SK-N-SH treated with all-trans-retinoic acid at 6 μM for 48 hours (cell line): ENCODE data around the gene ANKRD33B.

Source experiments
- ATAC-seq: fragments of 200-7000 bp; cut with Tn5 transposase; 3 replicates; pipeline ENCODE4 v1.9.1; 2020; ENCODE audit warnings: mild to moderate bottlenecking, moderate library complexity
- BACH2 ChIP-seq: fragments of 250-450 bp; sonication (Bioruptor Pico); IDR thresholded peaks from 2 replicates; pipeline ENCODE4 v1.9.0; 2021; ENCODE audit warnings: mild to moderate bottlenecking, borderline replicate concordance
- CSDC2 ChIP-seq: fragments of 250-450 bp; sonication (Bioruptor Pico); IDR thresholded peaks from 2 replicates; pipeline ENCODE4 v1.5.0; 2020; ENCODE audit warnings: mild to moderate bottlenecking, moderate library complexity
- ESRRG ChIP-seq: fragments of 250-450 bp; sonication (Bioruptor Pico); IDR thresholded peaks from 2 replicates; pipeline ENCODE4 v1.6.1; 2021; ENCODE audit warnings: mild to moderate bottlenecking
- GLIS3 ChIP-seq: fragments of 250-450 bp; sonication (Bioruptor Pico); IDR thresholded peaks from 2 replicates; pipeline ENCODE4 v1.5.0; 2020; ENCODE audit warnings: mild to moderate bottlenecking, moderate library complexity
- ISL1 ChIP-seq: fragments of 250-450 bp; sonication (Bioruptor Pico); IDR thresholded peaks from 2 replicates; pipeline ENCODE4 v2.1.2; 2022; ENCODE audit warnings: mild to moderate bottlenecking, moderate library complexity
- OSR1 ChIP-seq: fragments of 250-450 bp; sonication (Bioruptor Pico); IDR thresholded peaks from 2 replicates; pipeline ENCODE4 v1.8.0; 2022; ENCODE audit warnings: moderate library complexity, mild to moderate bottlenecking, inconsistent platforms
- PPARA ChIP-seq: fragments of 250-450 bp; sonication (Bioruptor Pico); IDR thresholded peaks from 2 replicates; pipeline ENCODE4 v1.5.0; 2020; ENCODE audit warnings: mild to moderate bottlenecking, borderline replicate concordance
- RARB ChIP-seq: fragments of 250-450 bp; sonication (Bioruptor Pico); IDR thresholded peaks from 2 replicates; pipeline ENCODE4 v1.8.0; 2021; ENCODE audit warnings: mild to moderate bottlenecking, moderate library complexity
- SNAI2 ChIP-seq: fragments of 250-450 bp; sonication (Bioruptor Pico); IDR thresholded peaks from 2 replicates; pipeline ENCODE4 v1.5.0; 2020; ENCODE audit warnings: mild to moderate bottlenecking, moderate library complexity
- TCF4 ChIP-seq: fragments of 250-450 bp; sonication (Bioruptor Pico); IDR thresholded peaks from 2 replicates; pipeline ENCODE4 v1.8.0; 2021; ENCODE audit warnings: mild to moderate bottlenecking, moderate library complexity, borderline replicate concordance
- TOX ChIP-seq: fragments of 250-450 bp; sonication (Bioruptor Pico); IDR thresholded peaks from 2 replicates; pipeline ENCODE4 v1.8.0; 2021; ENCODE audit warnings: mild to moderate bottlenecking, moderate library complexity, borderline replicate concordance
- ZC3H10 ChIP-seq: fragments of 250-450 bp; sonication (Bioruptor Pico); IDR thresholded peaks from 2 replicates; pipeline ENCODE4 v1.5.1; 2021; ENCODE audit warnings: mild to moderate bottlenecking, moderate library complexity
- ZFP3 ChIP-seq: fragments of 250-450 bp; sonication (Bioruptor Pico); IDR thresholded peaks from 2 replicates; pipeline ENCODE4 v1.5.0; 2020; ENCODE audit warnings: mild to moderate bottlenecking, moderate library complexity
- ZFP30 ChIP-seq: fragments of 450-650 bp; formaldehyde crosslinking; IDR thresholded peaks from 2 replicates; pipeline ENCODE4 v1.5.0; 2022; ENCODE audit warnings: mild to moderate bottlenecking, moderate library complexity
- ZNF565 ChIP-seq: fragments of 450-650 bp; formaldehyde crosslinking; conservative IDR thresholded peaks from 2 replicates; pipeline ENCODE4 v1.5.0; 2020; ENCODE audit warnings: low read depth, mild to moderate bottlenecking, moderate library complexity
- ZNF70 ChIP-seq: fragments of 450-650 bp; formaldehyde crosslinking; IDR thresholded peaks from 2 replicates; pipeline ENCODE4 v1.5.0; 2020; ENCODE audit warnings: mild to moderate bottlenecking, moderate library complexity
- ZNF8 ChIP-seq: fragments of 450-650 bp; formaldehyde crosslinking; IDR thresholded peaks from 2 replicates; pipeline ENCODE4 v1.5.0; 2020; ENCODE audit warnings: mild to moderate bottlenecking, moderate library complexity
- TF ChIP-seq, protein P1 (sequence below): fragments of 250-450 bp; sonication (Bioruptor Pico); IDR thresholded peaks from 2 replicates; pipeline ENCODE4 v1.8.0; 2020; ENCODE audit warnings: mild to moderate bottlenecking, moderate library complexity, borderline replicate concordance
- TF ChIP-seq, protein P2 (sequence below): fragments of 250-450 bp; sonication (Bioruptor Pico); IDR thresholded peaks from 2 replicates; pipeline ENCODE4 v1.5.0; 2020; ENCODE audit warnings: mild to moderate bottlenecking, moderate library complexity
- TF ChIP-seq, protein P3 (sequence below): fragments of 250-450 bp; sonication (Bioruptor Pico); IDR thresholded peaks from 2 replicates; pipeline ENCODE4 v1.8.0; 2021; ENCODE audit warnings: low read depth, mild to moderate bottlenecking, moderate library complexity, borderline replicate concordance
- TF ChIP-seq, protein P4 (sequence below): fragments of 250-450 bp; sonication (Bioruptor Pico); IDR thresholded peaks from 2 replicates; pipeline ENCODE4 v1.5.1; 2020; ENCODE audit warnings: low read depth, mild to moderate bottlenecking, moderate library complexity

ANKRD33B gene

DNA sequence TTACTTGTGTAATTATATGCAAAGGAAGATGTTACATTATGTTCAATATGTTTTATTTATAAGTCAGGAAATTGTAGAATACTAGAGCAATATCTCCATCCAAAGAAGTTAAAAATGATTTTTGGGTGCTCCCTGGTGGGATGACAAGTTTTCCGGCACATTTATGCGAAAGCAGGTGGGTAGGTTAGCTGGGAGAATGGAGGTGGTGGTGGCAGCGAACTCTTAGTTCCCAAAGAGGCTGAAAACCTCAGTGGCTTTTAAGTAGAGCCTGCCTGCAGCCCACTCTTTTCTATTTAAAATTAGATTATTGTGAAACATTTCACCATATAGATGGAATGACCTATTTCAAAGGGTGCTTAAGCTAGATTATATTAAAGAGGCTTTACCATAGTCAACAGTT, 51.8 kb downstream of the ANKRD33B start:
- TF ChIP-seq RARB (CRISPR knock-in tag) (no peak), ZNF8 (CRISPR knock-in tag) (no peak), GLIS3 (CRISPR knock-in tag) (no peak), ZFP3 (CRISPR knock-in tag) (no peak), ESRRG (CRISPR knock-in tag) (no peak)
- TF ChIP-seq, protein P1, sequence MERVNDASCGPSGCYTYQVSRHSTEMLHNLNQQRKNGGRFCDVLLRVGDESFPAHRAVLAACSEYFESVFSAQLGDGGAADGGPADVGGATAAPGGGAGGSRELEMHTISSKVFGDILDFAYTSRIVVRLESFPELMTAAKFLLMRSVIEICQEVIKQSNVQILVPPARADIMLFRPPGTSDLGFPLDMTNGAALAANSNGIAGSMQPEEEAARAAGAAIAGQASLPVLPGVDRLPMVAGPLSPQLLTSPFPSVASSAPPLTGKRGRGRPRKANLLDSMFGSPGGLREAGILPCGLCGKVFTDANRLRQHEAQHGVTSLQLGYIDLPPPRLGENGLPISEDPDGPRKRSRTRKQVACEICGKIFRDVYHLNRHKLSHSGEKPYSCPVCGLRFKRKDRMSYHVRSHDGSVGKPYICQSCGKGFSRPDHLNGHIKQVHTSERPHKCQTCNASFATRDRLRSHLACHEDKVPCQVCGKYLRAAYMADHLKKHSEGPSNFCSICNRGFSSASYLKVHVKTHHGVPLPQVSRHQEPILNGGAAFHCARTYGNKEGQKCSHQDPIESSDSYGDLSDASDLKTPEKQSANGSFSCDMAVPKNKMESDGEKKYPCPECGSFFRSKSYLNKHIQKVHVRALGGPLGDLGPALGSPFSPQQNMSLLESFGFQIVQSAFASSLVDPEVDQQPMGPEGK (CRISPR knock-in tag): no peak
- TF ChIP-seq, protein P2, sequence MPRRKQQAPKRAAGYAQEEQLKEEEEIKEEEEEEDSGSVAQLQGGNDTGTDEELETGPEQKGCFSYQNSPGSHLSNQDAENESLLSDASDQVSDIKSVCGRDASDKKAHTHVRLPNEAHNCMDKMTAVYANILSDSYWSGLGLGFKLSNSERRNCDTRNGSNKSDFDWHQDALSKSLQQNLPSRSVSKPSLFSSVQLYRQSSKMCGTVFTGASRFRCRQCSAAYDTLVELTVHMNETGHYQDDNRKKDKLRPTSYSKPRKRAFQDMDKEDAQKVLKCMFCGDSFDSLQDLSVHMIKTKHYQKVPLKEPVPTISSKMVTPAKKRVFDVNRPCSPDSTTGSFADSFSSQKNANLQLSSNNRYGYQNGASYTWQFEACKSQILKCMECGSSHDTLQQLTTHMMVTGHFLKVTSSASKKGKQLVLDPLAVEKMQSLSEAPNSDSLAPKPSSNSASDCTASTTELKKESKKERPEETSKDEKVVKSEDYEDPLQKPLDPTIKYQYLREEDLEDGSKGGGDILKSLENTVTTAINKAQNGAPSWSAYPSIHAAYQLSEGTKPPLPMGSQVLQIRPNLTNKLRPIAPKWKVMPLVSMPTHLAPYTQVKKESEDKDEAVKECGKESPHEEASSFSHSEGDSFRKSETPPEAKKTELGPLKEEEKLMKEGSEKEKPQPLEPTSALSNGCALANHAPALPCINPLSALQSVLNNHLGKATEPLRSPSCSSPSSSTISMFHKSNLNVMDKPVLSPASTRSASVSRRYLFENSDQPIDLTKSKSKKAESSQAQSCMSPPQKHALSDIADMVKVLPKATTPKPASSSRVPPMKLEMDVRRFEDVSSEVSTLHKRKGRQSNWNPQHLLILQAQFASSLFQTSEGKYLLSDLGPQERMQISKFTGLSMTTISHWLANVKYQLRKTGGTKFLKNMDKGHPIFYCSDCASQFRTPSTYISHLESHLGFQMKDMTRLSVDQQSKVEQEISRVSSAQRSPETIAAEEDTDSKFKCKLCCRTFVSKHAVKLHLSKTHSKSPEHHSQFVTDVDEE: no peak
- ATAC-seq: no peak

DNA sequence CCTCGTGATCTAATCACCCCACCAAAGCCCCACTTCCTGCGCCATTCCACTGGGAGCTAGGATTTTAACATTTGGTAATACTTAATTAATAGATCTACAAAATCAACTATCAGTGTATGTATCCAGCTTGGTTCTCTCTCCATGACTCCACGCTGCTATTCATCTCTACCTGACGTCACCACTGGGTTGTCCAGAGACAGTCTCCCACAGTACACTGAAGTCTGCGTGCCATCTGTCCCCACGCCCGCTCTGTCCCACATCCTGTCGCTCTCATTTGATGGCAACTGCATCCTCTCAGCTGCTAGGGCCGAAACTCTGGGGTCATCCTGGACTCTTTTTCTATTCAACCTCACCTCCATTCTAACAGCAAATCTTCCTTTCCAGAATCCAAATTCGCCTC, 53.2 kb downstream of the ANKRD33B start:
- TF ChIP-seq OSR1 (CRISPR knock-in tag): no peak
- no peak for TF ChIP-seq ZNF565
- no peak for TF ChIP-seq SNAI2 (CRISPR knock-in tag)
- TF ChIP-seq BACH2 (CRISPR knock-in tag): no peak
- TF ChIP-seq TCF4 (CRISPR knock-in tag): no peak
- TF ChIP-seq TOX: no peak
- no peak for TF ChIP-seq ZNF70 (CRISPR knock-in tag)
- no peak for TF ChIP-seq GLIS3 (CRISPR knock-in tag)
- TF ChIP-seq ZNF8 (CRISPR knock-in tag): no peak

DNA sequence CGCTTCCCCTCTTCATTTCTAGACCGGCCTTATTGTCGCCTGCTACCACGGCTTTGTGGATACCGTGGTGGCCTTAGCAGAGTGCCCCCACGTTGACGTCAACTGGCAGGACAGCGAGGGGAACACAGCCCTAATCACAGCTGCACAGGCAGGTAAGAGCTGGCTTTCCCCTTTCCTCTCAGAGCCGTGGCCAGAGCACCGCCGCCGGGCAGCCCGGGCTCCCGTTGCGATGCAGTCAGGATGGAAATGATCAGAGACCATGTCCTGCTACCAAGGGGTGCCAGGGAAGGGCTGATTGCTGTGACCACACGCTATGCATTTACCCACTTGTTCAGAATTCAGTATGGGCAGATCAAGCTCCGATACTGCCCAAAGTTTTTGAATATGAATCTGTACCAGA, 54.4 kb downstream of the ANKRD33B start:
- TF ChIP-seq SNAI2 (CRISPR knock-in tag) (no peak), GLIS3 (CRISPR knock-in tag) (no peak), ISL1 (CRISPR knock-in tag) (no peak), PPARA (CRISPR knock-in tag) (no peak)
- TF ChIP-seq, protein P3, sequence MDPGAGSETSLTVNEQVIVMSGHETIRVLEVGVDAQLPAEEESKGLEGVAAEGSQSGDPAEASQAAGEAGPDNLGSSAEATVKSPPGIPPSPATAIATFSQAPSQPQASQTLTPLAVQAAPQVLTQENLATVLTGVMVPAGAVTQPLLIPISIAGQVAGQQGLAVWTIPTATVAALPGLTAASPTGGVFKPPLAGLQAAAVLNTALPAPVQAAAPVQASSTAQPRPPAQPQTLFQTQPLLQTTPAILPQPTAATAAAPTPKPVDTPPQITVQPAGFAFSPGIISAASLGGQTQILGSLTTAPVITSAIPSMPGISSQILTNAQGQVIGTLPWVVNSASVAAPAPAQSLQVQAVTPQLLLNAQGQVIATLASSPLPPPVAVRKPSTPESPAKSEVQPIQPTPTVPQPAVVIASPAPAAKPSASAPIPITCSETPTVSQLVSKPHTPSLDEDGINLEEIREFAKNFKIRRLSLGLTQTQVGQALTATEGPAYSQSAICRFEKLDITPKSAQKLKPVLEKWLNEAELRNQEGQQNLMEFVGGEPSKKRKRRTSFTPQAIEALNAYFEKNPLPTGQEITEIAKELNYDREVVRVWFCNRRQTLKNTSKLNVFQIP: no peak
- no peak for ATAC-seq

More for the DNA sequence above, 53.2 kb downstream of the ANKRD33B start:
- ATAC-seq: no peak

DNA sequence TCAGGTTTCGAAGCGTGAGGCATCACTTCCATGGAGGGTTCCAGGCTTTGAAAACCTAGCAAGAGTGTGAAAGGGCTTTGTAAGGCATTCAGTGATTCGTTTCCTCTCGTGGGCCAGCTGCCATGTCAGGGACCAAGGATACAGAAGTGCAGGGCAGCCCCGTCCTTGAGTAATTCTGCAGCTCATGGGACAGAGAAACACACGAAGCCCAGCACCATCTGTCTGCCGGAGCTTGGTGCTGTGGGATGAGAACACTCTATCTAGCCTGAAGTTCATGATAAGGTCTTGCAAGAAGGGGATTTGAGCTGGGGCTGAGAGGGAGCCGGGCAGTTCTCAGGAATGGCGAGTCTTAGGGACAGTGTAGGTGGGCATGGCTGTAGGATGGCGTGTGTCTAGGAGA, 55.8 kb downstream of the ANKRD33B start:
- no peak for ATAC-seq
- no peak for TF ChIP-seq PPARA (CRISPR knock-in tag)
- TF ChIP-seq TCF4 (CRISPR knock-in tag): no peak

DNA sequence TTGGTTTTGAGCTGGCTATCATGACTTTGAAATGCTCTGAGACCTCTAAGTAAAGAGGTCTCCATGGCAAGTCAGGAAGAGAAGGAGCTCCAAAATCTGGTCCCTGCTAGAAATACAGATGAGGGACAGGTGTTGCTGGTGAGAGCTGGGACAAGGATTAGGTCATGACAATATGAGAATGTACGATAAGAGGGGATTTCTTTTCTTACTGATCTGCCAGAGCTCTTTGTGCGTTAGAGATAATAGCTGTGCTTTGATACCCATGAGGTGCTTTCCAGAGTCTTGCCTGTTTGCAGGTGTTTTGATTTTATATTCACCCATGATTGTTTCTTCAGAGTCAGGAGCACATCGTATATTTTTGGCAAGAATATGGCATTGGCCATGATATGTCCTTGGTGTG, 56.5 kb downstream of the ANKRD33B start:
- ATAC-seq: no peak
- TF ChIP-seq, protein P1 (CRISPR knock-in tag): no peak
- TF ChIP-seq ZNF565 (no peak), TOX (no peak), ZC3H10 (no peak), ZFP3 (CRISPR knock-in tag) (no peak), ZFP30 (no peak), ESRRG (CRISPR knock-in tag) (no peak), ZNF70 (CRISPR knock-in tag) (no peak), CSDC2 (CRISPR knock-in tag) (no peak)
- TF ChIP-seq, protein P2: no peak
- TF ChIP-seq, protein P4, sequence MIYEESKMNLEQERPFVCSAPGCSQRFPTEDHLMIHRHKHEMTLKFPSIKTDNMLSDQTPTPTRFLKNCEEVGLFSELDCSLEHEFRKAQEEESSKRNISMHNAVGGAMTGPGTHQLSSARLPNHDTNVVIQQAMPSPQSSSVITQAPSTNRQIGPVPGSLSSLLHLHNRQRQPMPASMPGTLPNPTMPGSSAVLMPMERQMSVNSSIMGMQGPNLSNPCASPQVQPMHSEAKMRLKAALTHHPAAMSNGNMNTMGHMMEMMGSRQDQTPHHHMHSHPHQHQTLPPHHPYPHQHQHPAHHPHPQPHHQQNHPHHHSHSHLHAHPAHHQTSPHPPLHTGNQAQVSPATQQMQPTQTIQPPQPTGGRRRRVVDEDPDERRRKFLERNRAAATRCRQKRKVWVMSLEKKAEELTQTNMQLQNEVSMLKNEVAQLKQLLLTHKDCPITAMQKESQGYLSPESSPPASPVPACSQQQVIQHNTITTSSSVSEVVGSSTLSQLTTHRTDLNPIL (CRISPR knock-in tag): no peak
